Left lung (tissue), 10 donors: ENCODE data around the gene KCNC2. TPM values are rescaled to one million over a fixed set of nuclear protein-coding genes. Genes with fewer than 3 reads are reported as not detected.

ENCODE experiments used
- ATAC-seq: fragments of 200-7000 bp; cut with Tn5 transposase; one replicate; pipeline ENCODE4 v1.9.1; 2020; ENCODE audit warnings: moderate library complexity
- DNase-seq, 4 donors: peaks; one replicate each; pipeline ENCODE4 v3.0.0-alpha.2; 2013 to 2020
- H3K27ac ChIP-seq, 2 donors: fragments of 200-600 bp; sonication (generic) in 1 of 2; one replicate each; pipeline versions ENCODE4 v1.5.0 to v1.8.0; 2020 to 2021
- H3K27me3 ChIP-seq, 2 donors: fragments of 200-600 bp; sonication (generic) in 1 of 2; one replicate each; pipeline versions ENCODE4 v1.5.0 to v1.8.0; 2020 to 2021
- H3K36me3 ChIP-seq, 2 donors: fragments of 200-600 bp; sonication (generic) in 1 of 2; one replicate each; pipeline versions ENCODE4 v1.5.0 to v1.8.0; 2020 to 2021
- H3K4me1 ChIP-seq, 2 donors: fragments of 200-600 bp; one replicate each; pipeline ENCODE4 v1.8.0; 2021
- H3K4me3 ChIP-seq, 2 donors: fragments of 200-600 bp; sonication (generic) in 1 of 2; one replicate each; pipeline versions ENCODE4 v1.5.0 to v1.8.0; 2020 to 2021; ENCODE audit warnings: mild to moderate bottlenecking in 1 of 2
- H3K9me3 ChIP-seq, 2 donors: fragments of 200-600 bp; sonication (generic) in 1 of 2; one replicate each; pipeline versions ENCODE4 v1.5.0 to v1.8.0; 2020 to 2021
- intact Hi-C, 2 donors: fragments of 100-400 bp; cut with DNase I; formaldehyde crosslinking; loops; one replicate each; pipeline versions ENCODE4 v1.11.2 to v1.14.2; 2022
- polyA plus RNA-seq, 6 donors: library from polyadenylated mRNA; unstranded; fragments of 120-200 nt; gene quantifications; one replicate each; pipeline ENCODE4 v1.2.1, GENCODE V29; 2013; ENCODE audit not compliant: insufficient read length in 6 of 6
- total RNA-seq, 2 donors: library from RNA; stranded (reverse); fragmentation: NEBNext Ultra II Directional; extraction: Animal tissue kit (Norgen Biotek cat#: 25700); gene quantifications; one replicate each; pipeline ENCODE4 v1.2.1, GENCODE V29; 2021
- TF ChIP-seq, protein P1 (sequence below), 2 donors: fragments of 200-600 bp; sonication (generic) in 1 of 2; IDR thresholded peaks; one replicate each; pipeline versions ENCODE4 v1.5.0 to v1.8.0; 2021; ENCODE audit warnings: antibody characterized with exemption in 2 of 2
- donor health status: DM: no; HTN: yes; CAD: no.
- donor health status: DM: no; HTN: no; CAD: no.

KCNC2 gene
- total and polyA plus RNA-seq, 8 donors: 0.10 to 0.42 (median 0.24) TPM; not detected in 5

DNA sequence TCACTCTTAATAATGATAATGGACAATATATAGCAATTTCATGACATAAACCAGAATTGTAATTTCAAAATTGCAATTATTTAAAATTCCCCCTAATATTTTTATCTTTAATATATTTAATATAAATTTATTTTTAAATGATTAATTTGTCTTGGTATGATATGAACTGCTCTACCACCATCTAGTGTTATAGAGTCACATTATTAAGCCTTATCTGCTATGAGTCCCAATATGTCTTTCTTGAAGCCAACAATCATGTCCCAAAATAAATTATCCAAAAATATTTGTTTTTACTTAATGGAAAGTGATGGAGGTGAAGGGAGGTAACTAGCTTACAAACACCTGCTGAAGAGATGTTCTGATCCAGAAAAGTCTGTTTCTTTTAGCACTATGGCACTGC, 151.4 kb downstream of the KCNC2 start:
- DNase-seq: no peak
- ATAC-seq: no peak
- intact Hi-C loops: no loop called here
- H3K36me3 ChIP-seq: no peaks in the 10 kb centered on the region
- no peak overlapping the region for H3K4me3 ChIP-seq
- H3K27ac ChIP-seq: no peak overlapping the region
- H3K9me3 ChIP-seq: no peaks in the 10 kb centered on the region
- TF ChIP-seq, protein P1, sequence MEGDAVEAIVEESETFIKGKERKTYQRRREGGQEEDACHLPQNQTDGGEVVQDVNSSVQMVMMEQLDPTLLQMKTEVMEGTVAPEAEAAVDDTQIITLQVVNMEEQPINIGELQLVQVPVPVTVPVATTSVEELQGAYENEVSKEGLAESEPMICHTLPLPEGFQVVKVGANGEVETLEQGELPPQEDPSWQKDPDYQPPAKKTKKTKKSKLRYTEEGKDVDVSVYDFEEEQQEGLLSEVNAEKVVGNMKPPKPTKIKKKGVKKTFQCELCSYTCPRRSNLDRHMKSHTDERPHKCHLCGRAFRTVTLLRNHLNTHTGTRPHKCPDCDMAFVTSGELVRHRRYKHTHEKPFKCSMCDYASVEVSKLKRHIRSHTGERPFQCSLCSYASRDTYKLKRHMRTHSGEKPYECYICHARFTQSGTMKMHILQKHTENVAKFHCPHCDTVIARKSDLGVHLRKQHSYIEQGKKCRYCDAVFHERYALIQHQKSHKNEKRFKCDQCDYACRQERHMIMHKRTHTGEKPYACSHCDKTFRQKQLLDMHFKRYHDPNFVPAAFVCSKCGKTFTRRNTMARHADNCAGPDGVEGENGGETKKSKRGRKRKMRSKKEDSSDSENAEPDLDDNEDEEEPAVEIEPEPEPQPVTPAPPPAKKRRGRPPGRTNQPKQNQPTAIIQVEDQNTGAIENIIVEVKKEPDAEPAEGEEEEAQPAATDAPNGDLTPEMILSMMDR (IDR thresholded peaks at IDR 0.05): no peak
- no peaks in the 10 kb centered on the region for H3K27me3 ChIP-seq
- no peaks in the 10 kb centered on the region for H3K4me1 ChIP-seq

DNA sequence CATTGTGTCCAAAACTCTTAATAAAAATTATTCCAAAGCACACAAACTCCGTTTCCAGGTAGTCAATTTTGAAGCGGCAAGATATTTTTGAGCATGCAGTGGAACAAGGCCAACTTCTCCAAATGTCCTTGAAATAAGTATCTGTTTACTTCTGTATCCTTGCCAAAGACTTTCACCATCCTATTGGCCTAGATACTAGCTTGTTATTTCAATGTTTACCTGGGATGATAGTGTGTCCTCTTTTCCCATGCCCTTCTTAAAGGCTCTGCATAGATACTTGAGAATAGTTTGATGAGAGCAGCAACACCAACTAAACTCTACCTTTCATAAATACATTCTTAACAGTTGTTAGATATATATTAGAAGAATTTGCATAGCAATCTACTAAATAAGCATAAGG, 160.9 kb downstream of the KCNC2 start:
- ATAC-seq: peak; percentile 57
- no peaks in the 10 kb centered on the region for H3K4me1 ChIP-seq
- intact Hi-C loops: no loop called here
- H3K27ac ChIP-seq: no peak overlapping the region
- TF ChIP-seq, protein P1 (IDR thresholded peaks at IDR 0.05): no peak
- DNase-seq: no peak
- no peaks in the 10 kb centered on the region for H3K27me3 ChIP-seq
- H3K4me3 ChIP-seq: no peak overlapping the region
- no peaks in the 10 kb centered on the region for H3K36me3 ChIP-seq
- H3K9me3 ChIP-seq: no peaks in the 10 kb centered on the region

DNA sequence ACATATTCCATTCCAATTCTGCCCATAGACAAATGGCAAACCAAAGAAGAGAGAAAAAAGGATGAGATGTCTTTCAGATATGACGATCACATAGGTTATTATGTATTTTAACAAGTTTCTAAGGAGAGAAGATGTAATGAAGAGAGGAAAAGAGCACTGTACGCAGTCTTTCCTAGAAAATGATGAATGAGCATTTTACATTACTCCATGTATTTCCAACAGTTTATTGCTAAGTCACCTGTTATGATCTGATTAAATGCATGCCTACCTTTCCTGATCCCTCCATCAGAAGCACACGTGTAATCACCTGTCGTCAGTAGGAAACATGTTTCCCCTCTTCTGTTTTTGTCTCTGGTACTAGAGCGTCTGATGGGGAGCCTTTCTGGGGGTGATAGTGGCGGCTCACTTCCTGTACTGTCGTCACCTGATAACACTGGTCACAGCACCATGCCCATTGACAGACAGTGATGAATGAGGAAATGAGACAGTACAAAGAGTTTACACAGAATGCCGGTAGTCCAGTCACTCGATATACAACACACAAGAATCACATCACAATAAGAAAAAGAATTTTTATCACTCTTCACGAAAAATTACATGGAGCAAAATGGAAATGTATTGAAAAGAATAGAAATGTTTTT, 161.6 kb downstream of the KCNC2 start:
- Histone ChIP-seq H3K9me3 (no peaks in the 10 kb centered on the region), H3K27ac (no peak overlapping the region), H3K27me3 (no peaks in the 10 kb centered on the region), H3K4me3 (no peak overlapping the region), H3K4me1 (no peaks in the 10 kb centered on the region), H3K36me3 (no peaks in the 10 kb centered on the region)
- TF ChIP-seq, protein P1 (IDR thresholded peaks at IDR 0.05): no peak
- ATAC-seq (no peak), DNase-seq (no peak)
- intact Hi-C loops: no loop called here

DNA sequence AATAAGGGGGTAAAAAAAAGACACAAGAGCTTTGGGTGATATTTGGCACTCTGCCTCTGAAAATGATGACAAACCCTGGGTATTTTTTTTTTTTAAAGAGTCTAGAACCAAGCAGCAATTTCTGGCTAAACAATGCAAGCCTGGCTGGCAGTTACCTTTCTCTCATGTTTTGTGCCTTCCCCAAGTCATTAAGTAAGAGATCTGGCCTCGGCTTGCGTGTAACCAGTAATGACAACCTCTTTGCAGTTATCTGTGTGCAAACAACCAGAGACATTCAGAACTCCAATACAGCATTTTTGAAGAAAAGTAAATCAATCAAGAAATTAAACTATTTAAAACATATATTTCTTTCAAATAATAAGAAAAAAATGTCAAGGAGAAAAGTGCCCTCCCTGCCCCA, 167.5 kb downstream of the KCNC2 start:
- no peaks in the 10 kb centered on the region for H3K9me3 ChIP-seq
- no peaks in the 10 kb centered on the region for H3K36me3 ChIP-seq
- H3K4me1 ChIP-seq: no peaks in the 10 kb centered on the region
- no peak for DNase-seq
- H3K4me3 ChIP-seq: no peak overlapping the region
- ATAC-seq: no peak
- TF ChIP-seq, protein P1 (IDR thresholded peaks at IDR 0.05): no peak
- no peaks in the 10 kb centered on the region for H3K27me3 ChIP-seq
- H3K27ac ChIP-seq: no peak overlapping the region
- intact Hi-C loops: no loop called here

GRCh38 chr12:75041472-75041871, 168.2 kb downstream of the KCNC2 start:
- no peak overlapping the region for H3K4me3 ChIP-seq
- intact Hi-C loops: no loop called here
- no peaks in the 10 kb centered on the region for H3K36me3 ChIP-seq
- no peak for ATAC-seq
- H3K4me1 ChIP-seq: no peaks in the 10 kb centered on the region
- TF ChIP-seq, protein P1 (IDR thresholded peaks at IDR 0.05): no peak
- no peaks in the 10 kb centered on the region for H3K27me3 ChIP-seq
- no peak overlapping the region for H3K27ac ChIP-seq
- no peaks in the 10 kb centered on the region for H3K9me3 ChIP-seq
- no peak for DNase-seq
